Fibroblast of lung (primary cell): Measurements from ENCODE around the gene MAP4K3. TPM values are rescaled to one million over a fixed set of nuclear protein-coding genes. Genes with fewer than 3 reads are reported as not detected.

Experiments
- DNase-seq, 2 donors: peaks; one replicate each; pipeline versions ENCODE4 v3.0.0 to v3.0.0-alpha.2; 2010; ENCODE audit warnings: low read depth in 2 of 2
- H2AFZ ChIP-seq: 2 replicates; pipeline ENCODE4 v1.5.1; 2012; ENCODE audit warnings: low read length, control low read depth, inconsistent platforms
- H3K27ac ChIP-seq: 2 replicates; pipeline ENCODE4 v1.5.1; 2011; ENCODE audit warnings: low read length, control low read depth; ENCODE audit not compliant: insufficient read depth
- H3K27me3 ChIP-seq: 2 replicates; pipeline ENCODE4 v1.5.1; 2011; ENCODE audit warnings: mild to moderate bottlenecking, low read length; ENCODE audit not compliant: control insufficient read depth, insufficient read depth
- H3K36me3 ChIP-seq: 2 replicates; pipeline ENCODE4 v1.5.1; 2011; ENCODE audit warnings: low read length; ENCODE audit not compliant: control insufficient read depth, insufficient read depth
- H3K4me1 ChIP-seq: 2 replicates; pipeline ENCODE4 v1.5.1; 2011; ENCODE audit warnings: low read length; ENCODE audit not compliant: control insufficient read depth, insufficient read depth; ENCODE audit errors: extremely low read depth
- H3K4me2 ChIP-seq: 2 replicates; pipeline ENCODE4 v1.5.1; 2011; ENCODE audit warnings: low read length, control low read depth; ENCODE audit not compliant: insufficient read depth; ENCODE audit errors: extremely low read depth
- H3K4me3 ChIP-seq, 4 experiments: fragments of 200-600 bp in 1 of 4; sonication (generic) in 1 of 4; replicated peaks in 1 of 4; 2 replicates each; pipeline ENCODE4 v1.5.1; 2011 to 2016; ENCODE audit warnings: low read length in 4 of 4, low read depth in 3 of 4, mild to moderate bottlenecking in 3 of 4, control low read depth in 2 of 4, inconsistent platforms in 1 of 4, mixed read lengths in 1 of 4; ENCODE audit not compliant: insufficient read depth in 1 of 4; ENCODE audit errors: control extremely low read depth in 1 of 4
- H3K79me2 ChIP-seq: 2 replicates; pipeline ENCODE4 v1.5.1; 2012; ENCODE audit warnings: mild to moderate bottlenecking, low read length, inconsistent platforms; ENCODE audit not compliant: control insufficient read depth, insufficient read depth
- H3K9ac ChIP-seq: 2 replicates; pipeline ENCODE4 v1.5.1; 2011; ENCODE audit warnings: mild to moderate bottlenecking, low read length, control low read depth; ENCODE audit not compliant: insufficient read depth
- H3K9me3 ChIP-seq: 2 replicates; pipeline ENCODE4 v1.5.1; 2012; ENCODE audit warnings: low read depth, low read length; ENCODE audit not compliant: control insufficient read depth, insufficient read depth
- H4K20me1 ChIP-seq: 2 replicates; pipeline ENCODE4 v1.5.1; 2011; ENCODE audit warnings: low read length; ENCODE audit not compliant: control insufficient read depth, insufficient read depth; ENCODE audit errors: extremely low read depth
- EZH2 ChIP-seq: IDR thresholded peaks from 2 replicates; pipeline ENCODE4 v1.5.1; 2012; ENCODE audit warnings: low read length, control low read depth, mild to moderate bottlenecking; ENCODE audit errors: missing control alignments
- polyA plus RNA-seq, 2 donors: library from polyadenylated mRNA; depleted of rRNA in 1 of 2; stranded (reverse) in 1 of 2; unstranded in 1 of 2; fragments of >200 nt; gene quantifications; 2 replicates each; pipeline ENCODE4 v1.2.1, GENCODE V29; 2011 to 2012; ENCODE audit warnings: missing spikeins in 1 of 2
- total RNA-seq: library from RNA; depleted of rRNA; stranded (reverse); fragments of >200 nt; gene quantifications from 2 replicates; pipeline ENCODE4 v1.2.1, GENCODE V29; 2014
- TF ChIP-seq, protein P1 (sequence below), 2 donors: IDR thresholded peaks in 1 of 2; conservative IDR thresholded peaks in 1 of 2; 1 replicate in 1 of 2; 2 replicates in 1 of 2; pipeline ENCODE4 v1.5.1; 2011 to 2012; ENCODE audit warnings: low read length in 2 of 2, control low read depth in 1 of 2, inconsistent platforms in 1 of 2, low read depth in 1 of 2, mild to moderate bottlenecking in 1 of 2

MAP4K3 gene
- total and polyA plus RNA-seq, 2 donors (not counting 1 experiment from before 2014, with no cell fraction given), result 40.8 to 75.7 TPM

DNA sequence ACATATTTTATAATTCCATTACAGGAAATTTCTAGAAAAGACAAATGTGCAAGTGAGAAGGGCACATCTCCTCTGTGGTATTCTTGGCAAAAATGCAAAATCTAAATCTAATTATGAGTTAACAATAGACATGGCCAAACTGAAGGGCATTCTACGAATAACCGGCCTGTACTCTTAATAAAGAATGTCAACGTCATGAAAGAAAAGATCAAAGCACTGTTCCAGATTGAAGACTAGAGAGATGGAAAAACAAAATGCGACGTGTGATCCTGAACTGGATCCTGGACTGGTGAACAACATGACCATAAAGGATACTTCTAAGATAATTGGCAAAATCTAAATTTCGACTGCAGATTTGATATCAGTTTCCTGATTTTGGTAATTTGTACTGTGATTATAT lies 196.3 kb downstream of the MAP4K3 start:
- H3K79me2 ChIP-seq, result no peaks in the 10 kb centered on the region
- H3K4me3 ChIP-seq, result no peak overlapping the region
- H3K4me2 ChIP-seq, result no peak overlapping the region
- no peak overlapping the region for H3K9ac ChIP-seq
- TF ChIP-seq, protein P1, sequence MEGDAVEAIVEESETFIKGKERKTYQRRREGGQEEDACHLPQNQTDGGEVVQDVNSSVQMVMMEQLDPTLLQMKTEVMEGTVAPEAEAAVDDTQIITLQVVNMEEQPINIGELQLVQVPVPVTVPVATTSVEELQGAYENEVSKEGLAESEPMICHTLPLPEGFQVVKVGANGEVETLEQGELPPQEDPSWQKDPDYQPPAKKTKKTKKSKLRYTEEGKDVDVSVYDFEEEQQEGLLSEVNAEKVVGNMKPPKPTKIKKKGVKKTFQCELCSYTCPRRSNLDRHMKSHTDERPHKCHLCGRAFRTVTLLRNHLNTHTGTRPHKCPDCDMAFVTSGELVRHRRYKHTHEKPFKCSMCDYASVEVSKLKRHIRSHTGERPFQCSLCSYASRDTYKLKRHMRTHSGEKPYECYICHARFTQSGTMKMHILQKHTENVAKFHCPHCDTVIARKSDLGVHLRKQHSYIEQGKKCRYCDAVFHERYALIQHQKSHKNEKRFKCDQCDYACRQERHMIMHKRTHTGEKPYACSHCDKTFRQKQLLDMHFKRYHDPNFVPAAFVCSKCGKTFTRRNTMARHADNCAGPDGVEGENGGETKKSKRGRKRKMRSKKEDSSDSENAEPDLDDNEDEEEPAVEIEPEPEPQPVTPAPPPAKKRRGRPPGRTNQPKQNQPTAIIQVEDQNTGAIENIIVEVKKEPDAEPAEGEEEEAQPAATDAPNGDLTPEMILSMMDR (conservative IDR thresholded peaks at IDR 0.05 in 1 of 2, IDR thresholded peaks at IDR 0.05 in 1 of 2; ENCODE audit: low read depth in 1 of 2, low read length in 2 of 2), result no peak
- no peak for TF ChIP-seq EZH2
- no peaks in the 10 kb centered on the region for H3K36me3 ChIP-seq
- DNase-seq, result no peak
- H3K9me3 ChIP-seq, result no peaks in the 10 kb centered on the region
- H3K27me3 ChIP-seq, result no peaks in the 10 kb centered on the region
- no peaks in the 10 kb centered on the region for H4K20me1 ChIP-seq
- no peak overlapping the region for H3K27ac ChIP-seq
- no peak overlapping the region for H2AFZ ChIP-seq
- H3K4me1 ChIP-seq, result no peaks in the 10 kb centered on the region

DNA sequence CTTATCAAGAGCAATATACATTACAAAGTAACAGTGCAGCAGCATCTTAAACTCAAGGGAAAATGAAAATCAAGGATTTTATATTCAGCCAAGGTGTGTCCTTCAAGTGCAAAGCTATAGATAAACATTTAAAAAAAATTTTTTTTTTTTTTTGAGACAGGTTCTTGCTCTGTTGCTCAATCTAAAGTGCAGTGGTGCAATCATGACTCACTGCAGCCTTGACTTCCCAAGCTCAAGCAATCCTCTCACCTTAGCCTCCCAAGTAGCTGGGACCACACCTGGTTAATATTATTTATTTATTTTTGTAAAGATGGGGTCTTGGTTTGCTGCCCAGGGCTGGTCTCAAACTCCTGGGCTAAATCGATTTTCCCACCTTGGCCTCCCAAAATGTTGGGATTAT lies 202.3 kb downstream of the MAP4K3 start:
- Histone ChIP-seq H3K9ac (no peak overlapping the region), H3K4me3 (no peak overlapping the region), H2AFZ (no peak overlapping the region), H3K27me3 (no peaks in the 10 kb centered on the region), H3K4me1 (no peaks in the 10 kb centered on the region), H4K20me1 (no peaks in the 10 kb centered on the region), H3K4me2 (no peak overlapping the region), H3K27ac (no peak overlapping the region), H3K36me3 (no peaks in the 10 kb centered on the region), H3K9me3 (no peaks in the 10 kb centered on the region), H3K79me2 (no peaks in the 10 kb centered on the region)
- DNase-seq, result peak in 1 of 2 donors; percentile 22
- TF ChIP-seq, protein P1 (conservative IDR thresholded peaks at IDR 0.05 in 1 of 2, IDR thresholded peaks at IDR 0.05 in 1 of 2; ENCODE audit: low read depth in 1 of 2, low read length in 2 of 2), result no peak
- TF ChIP-seq EZH2, result no peak

DNA sequence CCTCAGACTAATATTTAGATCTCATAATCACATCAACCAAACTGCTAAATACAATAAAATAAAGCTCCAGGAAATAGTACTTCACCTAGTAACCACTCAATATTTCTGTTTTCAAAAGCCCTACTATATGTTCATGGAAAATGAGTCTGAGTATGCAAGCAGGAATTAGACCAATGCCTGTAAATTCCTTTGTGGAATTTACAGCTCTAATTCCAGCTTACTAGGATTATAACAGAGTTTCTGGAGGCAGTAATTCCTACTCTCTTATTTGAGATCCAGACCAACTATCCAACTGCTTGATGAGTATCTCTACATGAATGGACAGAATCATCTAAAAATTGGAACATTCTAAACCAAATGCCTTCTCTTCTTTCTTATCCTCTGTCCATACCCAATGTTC lies 204.9 kb downstream of the MAP4K3 start:
- Histone ChIP-seq H3K4me3 (no peak overlapping the region), H3K9ac (no peak overlapping the region), H3K4me2 (no peak overlapping the region), H3K36me3 (no peaks in the 10 kb centered on the region), H3K27me3 (no peaks in the 10 kb centered on the region), H2AFZ (no peak overlapping the region), H4K20me1 (no peaks in the 10 kb centered on the region), H3K4me1 (peaks cover 2% of the 10 kb centered on the region), H3K27ac (no peak overlapping the region), H3K9me3 (no peaks in the 10 kb centered on the region), H3K79me2 (no peaks in the 10 kb centered on the region)
- DNase-seq, result peak in 1 of 2 donors; percentile 12
- TF ChIP-seq, protein P1 (conservative IDR thresholded peaks at IDR 0.05 in 1 of 2, IDR thresholded peaks at IDR 0.05 in 1 of 2; ENCODE audit: low read depth in 1 of 2, low read length in 2 of 2), result no peak
- no peak for TF ChIP-seq EZH2
